ENCODE measurements around the gene TRIM34. TPM values are rescaled to one million over a fixed set of nuclear protein-coding genes. Genes with fewer than 3 reads are reported as not detected.

Gene TRIM34
- total RNA-seq, 4 donors from 2014 or later: 3.7 to 9.6 (median 6.6) TPM

GRCh38 chr11:5604896-5605295, 19.9 kb upstream of the TRIM34 start:
- DNase-seq (ENCODE audit: low spot score) (no peak), ATAC-seq (ENCODE audit: low FRiP score) (no peak)
- no peak for TF ChIP-seq CTCF (IDR thresholded peaks at IDR 0.05)

GRCh38 chr11:5605849-5606248, 19.0 kb upstream of the TRIM34 start:
- DNase-seq (ENCODE audit: low spot score) (no peak), ATAC-seq (ENCODE audit: low FRiP score) (no peak)
- no peak for TF ChIP-seq CTCF (IDR thresholded peaks at IDR 0.05)

GRCh38 chr11:5608808-5609207, 16.0 kb upstream of the TRIM34 start:
- ATAC-seq (ENCODE audit: low FRiP score) (no peak), DNase-seq (ENCODE audit: low spot score) (no peak)
- no peak for TF ChIP-seq CTCF (IDR thresholded peaks at IDR 0.05)

GRCh38 chr11:5610446-5610845, 14.4 kb upstream of the TRIM34 start:
- no peak for TF ChIP-seq CTCF (IDR thresholded peaks at IDR 0.05)
- DNase-seq (ENCODE audit: low spot score) (no peak), ATAC-seq (ENCODE audit: low FRiP score) (no peak)

GRCh38 chr11:5611627-5612026, 13.2 kb upstream of the TRIM34 start:
- DNase-seq (ENCODE audit: low spot score): no peak
- TF ChIP-seq CTCF (IDR thresholded peaks at IDR 0.05): no peak
- ATAC-seq (ENCODE audit: low FRiP score): no peak

- no peak for TF ChIP-seq CTCF (IDR thresholded peaks at IDR 0.05)
- DNase-seq (ENCODE audit: low spot score) (no peak), ATAC-seq (ENCODE audit: low FRiP score) (no peak)
These were observed 6.0 kb upstream of the TRIM34 start for GRCh38 chr11:5618807-5619206.

GRCh38 chr11:5620651-5621521, 3.9 kb upstream of the TRIM34 start:
- no peak for TF ChIP-seq CTCF (IDR thresholded peaks at IDR 0.05)
- DNase-seq (ENCODE audit: low spot score): no peak
- no peak for ATAC-seq (ENCODE audit: low FRiP score)
